ENCODE measurements around the gene CHRNA4.

The CHRNA4 gene

GRCh38 chr20:63331741-63332400, 29.3 kb downstream of the CHRNA4 start:
- DNase-seq, result no peak

GRCh38 chr20:63330940-63331339, 30.2 kb downstream of the CHRNA4 start:
- peak; percentile 68 for DNase-seq

- no peak for DNase-seq
Observed at GRCh38 chr20:63330084-63330760, 30.9 kb downstream of the CHRNA4 start.

GRCh38 chr20:63329331-63330083, 31.6 kb downstream of the CHRNA4 start:
- DNase-seq, result no peak

- DNase-seq, result no peak
Observed at GRCh38 chr20:63328718-63329275, 32.4 kb downstream of the CHRNA4 start.

- DNase-seq, result no peak
Observed at GRCh38 chr20:63328026-63328700, 33.0 kb downstream of the CHRNA4 start.

- DNase-seq, result no peak
Observed at GRCh38 chr20:63327231-63327745, 33.9 kb downstream of the CHRNA4 start.

- DNase-seq, result no peak
Observed at GRCh38 chr20:63326314-63327230, 34.6 kb downstream of the CHRNA4 start.

- DNase-seq, result no peak
Observed at GRCh38 chr20:63325554-63326313, 35.4 kb downstream of the CHRNA4 start.

GRCh38 chr20:63325021-63325471, 36.1 kb downstream of the CHRNA4 start:
- DNase-seq, result no peak

- DNase-seq, result no peak
Observed at GRCh38 chr20:63323357-63323981, 37.7 kb downstream of the CHRNA4 start.

GRCh38 chr20:63322933-63323273, 38.2 kb downstream of the CHRNA4 start:
- no peak for DNase-seq

- no peak for DNase-seq
Observed at GRCh38 chr20:63322146-63322932, 38.8 kb downstream of the CHRNA4 start.

- no peak for DNase-seq
Observed at GRCh38 chr20:63321148-63321831, 39.9 kb downstream of the CHRNA4 start.

- DNase-seq, result no peak
Observed at GRCh38 chr20:63320616-63321147, 40.5 kb downstream of the CHRNA4 start.

GRCh38 chr20:63320041-63320511, 41.1 kb downstream of the CHRNA4 start:
- no peak for DNase-seq

- DNase-seq, result no peak
Observed at GRCh38 chr20:63319164-63320040, 41.7 kb downstream of the CHRNA4 start.
